Ishikawa (cell line): ENCODE data around the gene RABEP2.

Source experiments
- CEBPB ChIP-seq: IDR thresholded peaks from 2 replicates; pipeline ENCODE4 v1.6.1; 2012
- CREB1 ChIP-seq: IDR thresholded peaks from 2 replicates; pipeline ENCODE4 v1.6.1; 2012; ENCODE audit warnings: low read depth
- EP300 ChIP-seq: IDR thresholded peaks from 2 replicates; pipeline ENCODE4 v1.6.1; 2012; ENCODE audit warnings: borderline replicate concordance
- NFIC ChIP-seq: IDR thresholded peaks from 2 replicates; pipeline ENCODE4 v1.6.1; 2012
- RAD21 ChIP-seq: IDR thresholded peaks from 2 replicates; pipeline ENCODE4 v1.6.1; 2012; ENCODE audit warnings: low read depth
- TEAD4 ChIP-seq: IDR thresholded peaks from 2 replicates; pipeline ENCODE4 v1.6.1; 2012
- YY1 ChIP-seq: IDR thresholded peaks from 2 replicates; pipeline ENCODE4 v1.6.1; 2012; ENCODE audit warnings: low read depth
- ZBTB7A ChIP-seq: IDR thresholded peaks from 2 replicates; pipeline ENCODE4 v1.6.1; 2012; ENCODE audit warnings: low read depth
- TF ChIP-seq, protein P1 (sequence below): IDR thresholded peaks from 2 replicates; pipeline ENCODE4 v1.6.1; 2012
- TF ChIP-seq, protein P2 (sequence below): IDR thresholded peaks from 2 replicates; pipeline ENCODE4 v1.6.1; 2012; ENCODE audit warnings: low read depth, mild to moderate bottlenecking

DNA sequence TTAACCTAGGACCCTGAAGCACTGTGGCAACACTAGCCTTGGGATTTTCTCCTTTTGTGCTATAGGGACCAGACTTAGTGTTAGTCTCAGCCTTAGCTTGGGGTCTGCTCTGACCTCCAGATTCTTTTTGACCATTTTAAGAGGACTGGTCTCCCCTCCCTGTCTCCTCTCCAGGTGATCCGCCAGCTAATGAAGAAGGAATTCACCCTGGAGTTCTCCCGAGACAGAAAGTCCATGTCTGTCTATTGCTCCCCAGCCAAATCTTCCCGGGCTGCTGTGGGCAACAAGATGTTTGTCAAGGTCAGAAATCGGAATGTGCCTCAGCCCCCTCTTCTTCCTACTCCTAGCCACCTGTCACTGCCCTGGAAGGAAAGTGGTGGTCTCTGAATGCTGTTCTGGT lies 27.2 kb downstream of the RABEP2 start:
- no peak for TF ChIP-seq YY1
- TF ChIP-seq CREB1, result no peak
- TF ChIP-seq, protein P1, sequence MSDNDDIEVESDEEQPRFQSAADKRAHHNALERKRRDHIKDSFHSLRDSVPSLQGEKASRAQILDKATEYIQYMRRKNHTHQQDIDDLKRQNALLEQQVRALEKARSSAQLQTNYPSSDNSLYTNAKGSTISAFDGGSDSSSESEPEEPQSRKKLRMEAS, result no peak
- TF ChIP-seq CEBPB, result no peak
- no peak for TF ChIP-seq EP300
- TF ChIP-seq ZBTB7A, result no peak
- TF ChIP-seq NFIC, result no peak
- TF ChIP-seq RAD21, result no peak
- no peak for TF ChIP-seq TEAD4
- TF ChIP-seq, protein P2, sequence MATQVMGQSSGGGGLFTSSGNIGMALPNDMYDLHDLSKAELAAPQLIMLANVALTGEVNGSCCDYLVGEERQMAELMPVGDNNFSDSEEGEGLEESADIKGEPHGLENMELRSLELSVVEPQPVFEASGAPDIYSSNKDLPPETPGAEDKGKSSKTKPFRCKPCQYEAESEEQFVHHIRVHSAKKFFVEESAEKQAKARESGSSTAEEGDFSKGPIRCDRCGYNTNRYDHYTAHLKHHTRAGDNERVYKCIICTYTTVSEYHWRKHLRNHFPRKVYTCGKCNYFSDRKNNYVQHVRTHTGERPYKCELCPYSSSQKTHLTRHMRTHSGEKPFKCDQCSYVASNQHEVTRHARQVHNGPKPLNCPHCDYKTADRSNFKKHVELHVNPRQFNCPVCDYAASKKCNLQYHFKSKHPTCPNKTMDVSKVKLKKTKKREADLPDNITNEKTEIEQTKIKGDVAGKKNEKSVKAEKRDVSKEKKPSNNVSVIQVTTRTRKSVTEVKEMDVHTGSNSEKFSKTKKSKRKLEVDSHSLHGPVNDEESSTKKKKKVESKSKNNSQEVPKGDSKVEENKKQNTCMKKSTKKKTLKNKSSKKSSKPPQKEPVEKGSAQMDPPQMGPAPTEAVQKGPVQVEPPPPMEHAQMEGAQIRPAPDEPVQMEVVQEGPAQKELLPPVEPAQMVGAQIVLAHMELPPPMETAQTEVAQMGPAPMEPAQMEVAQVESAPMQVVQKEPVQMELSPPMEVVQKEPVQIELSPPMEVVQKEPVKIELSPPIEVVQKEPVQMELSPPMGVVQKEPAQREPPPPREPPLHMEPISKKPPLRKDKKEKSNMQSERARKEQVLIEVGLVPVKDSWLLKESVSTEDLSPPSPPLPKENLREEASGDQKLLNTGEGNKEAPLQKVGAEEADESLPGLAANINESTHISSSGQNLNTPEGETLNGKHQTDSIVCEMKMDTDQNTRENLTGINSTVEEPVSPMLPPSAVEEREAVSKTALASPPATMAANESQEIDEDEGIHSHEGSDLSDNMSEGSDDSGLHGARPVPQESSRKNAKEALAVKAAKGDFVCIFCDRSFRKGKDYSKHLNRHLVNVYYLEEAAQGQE, result no peak
